Muscle layer of duodenum (tissue), 2 donors: Measurements from ENCODE around the gene EYA2.

ENCODE experiments used
- H3K27ac ChIP-seq: one replicate; pipeline ENCODE4 v1.7.0; 2013; ENCODE audit warnings: mild to moderate bottlenecking, low read length
- H3K27me3 ChIP-seq: one replicate; pipeline ENCODE4 v1.7.0; 2013; ENCODE audit warnings: low read depth, mild to moderate bottlenecking, control low read depth, low read length
- H3K36me3 ChIP-seq, 2 donors: one replicate each; pipeline ENCODE4 v1.7.0; 2013; ENCODE audit warnings: low read length in 2 of 2, control low read depth in 1 of 2, mild to moderate bottlenecking in 1 of 2; ENCODE audit not compliant: insufficient read depth in 2 of 2, control insufficient read depth in 1 of 2
- H3K4me1 ChIP-seq, 2 donors: one replicate each; pipeline ENCODE4 v1.7.0; 2013; ENCODE audit warnings: low read length in 2 of 2, mild to moderate bottlenecking in 2 of 2, control low read depth in 1 of 2, moderate library complexity in 1 of 2; ENCODE audit not compliant: insufficient read depth in 2 of 2, control insufficient read depth in 1 of 2
- H3K4me3 ChIP-seq, 2 donors: one replicate each; pipeline ENCODE4 v1.7.0; 2013; ENCODE audit warnings: low read length in 2 of 2, low read depth in 1 of 2, mild to moderate bottlenecking in 1 of 2
- H3K9me3 ChIP-seq, 2 donors: one replicate each; pipeline ENCODE4 v1.7.0; 2013; ENCODE audit warnings: low read length in 2 of 2, control low read depth in 1 of 2, mild to moderate bottlenecking in 1 of 2; ENCODE audit not compliant: control insufficient read depth in 1 of 2
- donor health status: healthy.

Gene EYA2

GRCh38 chr20:47216819-47217410, 322.3 kb downstream of the EYA2 start:
- H3K4me1 ChIP-seq: no peaks in the 10 kb centered on the region
- no peaks in the 10 kb centered on the region for H3K27me3 ChIP-seq
- no peak overlapping the region for H3K4me3 ChIP-seq
- no peaks in the 10 kb centered on the region for H3K9me3 ChIP-seq
- H3K27ac ChIP-seq: no peak overlapping the region
- H3K36me3 ChIP-seq: peaks cover 37 to 58% of the 10 kb centered on the region in 2 donors

- H3K9me3 ChIP-seq: no peaks in the 10 kb centered on the region
- peaks cover 33 to 58% of the 10 kb centered on the region in 2 donors for H3K36me3 ChIP-seq
- no peak overlapping the region for H3K27ac ChIP-seq
- no peak overlapping the region for H3K4me3 ChIP-seq
- H3K27me3 ChIP-seq: no peaks in the 10 kb centered on the region
- H3K4me1 ChIP-seq: no peaks in the 10 kb centered on the region
Observed at GRCh38 chr20:47217482-47218446, 323.1 kb downstream of the EYA2 start.

- Histone ChIP-seq H3K27me3 (no peaks in the 10 kb centered on the region), H3K4me3 (no peak overlapping the region), H3K9me3 (no peaks in the 10 kb centered on the region), H3K27ac (no peak overlapping the region), H3K4me1 (no peaks in the 10 kb centered on the region), H3K36me3 (peaks cover 33 to 60% of the 10 kb centered on the region in 2 donors)
Observed at GRCh38 chr20:47220161-47220582, 325.5 kb downstream of the EYA2 start.

- Histone ChIP-seq H3K9me3 (no peaks in the 10 kb centered on the region), H3K27ac (no peak overlapping the region), H3K36me3 (peaks cover 31 to 67% of the 10 kb centered on the region in 2 donors), H3K4me1 (no peaks in the 10 kb centered on the region), H3K27me3 (no peaks in the 10 kb centered on the region), H3K4me3 (no peak overlapping the region)
Observed at GRCh38 chr20:47221036-47221625, 326.5 kb downstream of the EYA2 start.

GRCh38 chr20:47222468-47223119, 328.0 kb downstream of the EYA2 start:
- H3K36me3 ChIP-seq: peaks cover 32 to 75% of the 10 kb centered on the region in 2 donors
- no peak overlapping the region for H3K4me3 ChIP-seq
- no peaks in the 10 kb centered on the region for H3K4me1 ChIP-seq
- no peak overlapping the region for H3K27ac ChIP-seq
- H3K9me3 ChIP-seq: no peaks in the 10 kb centered on the region
- no peaks in the 10 kb centered on the region for H3K27me3 ChIP-seq

- Histone ChIP-seq H3K27me3 (no peaks in the 10 kb centered on the region), H3K4me3 (no peak overlapping the region), H3K4me1 (no peaks in the 10 kb centered on the region), H3K27ac (no peak overlapping the region), H3K9me3 (no peaks in the 10 kb centered on the region), H3K36me3 (peaks cover 33 to 77% of the 10 kb centered on the region in 2 donors)
Observed at GRCh38 chr20:47223896-47224295, 329.3 kb downstream of the EYA2 start.

GRCh38 chr20:47224300-47224791, 329.7 kb downstream of the EYA2 start:
- H3K27ac ChIP-seq: no peak overlapping the region
- H3K4me3 ChIP-seq: no peak overlapping the region
- no peaks in the 10 kb centered on the region for H3K27me3 ChIP-seq
- H3K4me1 ChIP-seq: no peaks in the 10 kb centered on the region
- H3K9me3 ChIP-seq: no peaks in the 10 kb centered on the region
- H3K36me3 ChIP-seq: peaks cover 36 to 82% of the 10 kb centered on the region in 2 donors

GRCh38 chr20:47224857-47225256, 330.2 kb downstream of the EYA2 start:
- peaks cover 41 to 82% of the 10 kb centered on the region in 2 donors for H3K36me3 ChIP-seq
- H3K4me3 ChIP-seq: no peak overlapping the region
- no peaks in the 10 kb centered on the region for H3K9me3 ChIP-seq
- no peaks in the 10 kb centered on the region for H3K4me1 ChIP-seq
- H3K27me3 ChIP-seq: no peaks in the 10 kb centered on the region
- H3K27ac ChIP-seq: no peak overlapping the region

- Histone ChIP-seq H3K4me1 (no peaks in the 10 kb centered on the region), H3K36me3 (peaks cover 43 to 80% of the 10 kb centered on the region in 2 donors), H3K27ac (no peak overlapping the region), H3K4me3 (no peak overlapping the region), H3K27me3 (no peaks in the 10 kb centered on the region), H3K9me3 (no peaks in the 10 kb centered on the region)
Observed at GRCh38 chr20:47225458-47225857, 330.8 kb downstream of the EYA2 start.

- Histone ChIP-seq H3K9me3 (no peaks in the 10 kb centered on the region), H3K4me1 (no peaks in the 10 kb centered on the region), H3K36me3 (peaks cover 47 to 63% of the 10 kb centered on the region in 2 donors), H3K4me3 (no peak overlapping the region), H3K27me3 (no peaks in the 10 kb centered on the region), H3K27ac (no peak overlapping the region)
Observed at GRCh38 chr20:47227119-47227518, 332.5 kb downstream of the EYA2 start.

GRCh38 chr20:47227576-47227975, 332.9 kb downstream of the EYA2 start:
- H3K9me3 ChIP-seq: no peaks in the 10 kb centered on the region
- H3K36me3 ChIP-seq: peaks cover 47 to 58% of the 10 kb centered on the region in 2 donors
- no peaks in the 10 kb centered on the region for H3K27me3 ChIP-seq
- no peak overlapping the region for H3K4me3 ChIP-seq
- H3K4me1 ChIP-seq: no peaks in the 10 kb centered on the region
- no peak overlapping the region for H3K27ac ChIP-seq
